HK-2 (cell line): ENCODE data around the gene RALGPS1.
A peak's percentile ranks its signal among the peaks of the same experiment; 100 is the strongest.
"Not testable (repeated sequence)": the region's sequence is repeated elsewhere in the genome, so short reads cannot be mapped to it uniquely, and the experiment has no call there.

Source experiments
- DNase-seq: peaks from one replicate; pipeline ENCODE4 v3.0.0-alpha.2; 2018; ENCODE audit not compliant: unreplicated experiment

RALGPS1 gene

DNA sequence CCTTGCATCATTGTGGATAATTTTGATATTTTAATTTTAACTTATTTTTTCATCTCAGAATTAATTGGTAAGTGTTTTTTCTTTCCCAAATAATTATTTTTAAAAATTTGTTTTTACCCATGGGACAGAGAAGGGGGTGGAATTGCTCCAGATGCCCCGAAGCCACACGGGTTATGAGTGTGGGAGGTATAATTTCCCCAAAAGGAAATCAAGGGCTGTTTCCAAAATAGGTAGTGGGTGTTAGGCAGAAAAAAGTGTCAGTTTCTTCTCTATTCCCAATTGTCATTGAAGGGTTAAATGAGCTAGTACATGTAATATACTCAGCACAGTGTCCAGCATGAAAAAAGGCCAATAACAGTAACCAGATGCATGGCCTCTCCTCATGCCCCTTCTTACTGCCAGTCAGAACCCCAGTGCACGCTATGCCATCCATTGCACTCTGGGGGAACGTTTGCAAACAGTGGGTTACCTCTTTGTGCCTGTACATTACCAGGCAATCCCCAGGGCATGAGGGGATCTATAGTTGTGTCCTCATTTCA lies 244.3 kb downstream of the RALGPS1 start:
- DNase-seq: no peak

DNA sequence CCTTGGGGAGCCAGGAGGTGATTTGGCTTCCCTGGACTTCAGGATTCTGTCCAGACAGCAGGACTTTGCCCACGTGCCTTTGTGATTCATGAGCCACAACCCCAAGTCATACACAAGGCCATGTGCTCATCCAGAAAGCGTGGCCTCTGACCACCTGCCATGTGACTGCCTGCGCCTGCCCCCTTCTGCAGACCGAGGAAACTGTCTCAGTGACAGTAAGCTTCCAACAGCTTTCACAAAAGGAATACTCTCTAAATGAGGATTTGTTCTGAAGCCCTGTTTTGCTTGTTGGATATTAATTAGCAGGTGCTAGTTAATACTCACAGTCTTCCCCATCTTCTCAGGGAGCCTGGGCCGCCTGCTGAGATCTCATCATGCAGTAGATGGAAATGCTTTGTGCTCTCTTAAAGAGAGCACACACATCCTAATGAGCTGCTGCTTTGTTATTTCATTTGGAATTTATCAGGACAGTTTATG lies 244.8 kb downstream of the RALGPS1 start:
- peak; percentile 82 for DNase-seq

DNA sequence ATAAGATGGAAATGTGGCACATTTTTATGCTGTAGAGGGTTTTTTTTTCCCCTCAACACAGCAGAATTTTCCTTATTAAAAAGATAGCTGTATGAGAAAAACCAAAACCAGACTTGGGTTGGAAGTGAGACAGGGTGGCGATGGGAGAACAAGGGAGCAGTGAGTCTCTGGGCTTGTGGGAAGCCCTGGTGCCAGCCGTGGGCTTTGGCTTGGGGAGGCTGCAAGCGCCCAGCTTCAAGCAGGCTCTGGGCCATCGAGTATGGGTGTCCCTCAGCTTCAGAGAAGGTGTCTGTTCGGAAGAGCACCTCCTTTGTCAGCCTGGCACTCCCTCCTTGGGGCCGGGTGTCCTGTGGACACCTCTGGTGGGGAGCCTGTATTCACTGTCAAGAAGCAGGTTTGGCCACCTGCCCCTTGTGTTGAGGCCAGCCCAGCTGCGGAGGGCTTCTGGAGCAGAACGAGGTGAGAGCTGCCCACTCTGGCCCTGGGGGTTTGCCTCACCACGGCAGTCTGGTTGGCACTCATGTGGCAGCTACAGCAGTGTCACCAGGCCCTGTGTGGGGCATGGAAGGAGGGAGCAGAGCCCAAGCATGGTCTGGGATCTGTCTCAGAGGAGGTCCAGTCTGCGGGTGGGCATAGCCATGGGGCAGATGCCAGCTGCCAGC lies 245.5 kb downstream of the RALGPS1 start:
- no peak for DNase-seq

DNA sequence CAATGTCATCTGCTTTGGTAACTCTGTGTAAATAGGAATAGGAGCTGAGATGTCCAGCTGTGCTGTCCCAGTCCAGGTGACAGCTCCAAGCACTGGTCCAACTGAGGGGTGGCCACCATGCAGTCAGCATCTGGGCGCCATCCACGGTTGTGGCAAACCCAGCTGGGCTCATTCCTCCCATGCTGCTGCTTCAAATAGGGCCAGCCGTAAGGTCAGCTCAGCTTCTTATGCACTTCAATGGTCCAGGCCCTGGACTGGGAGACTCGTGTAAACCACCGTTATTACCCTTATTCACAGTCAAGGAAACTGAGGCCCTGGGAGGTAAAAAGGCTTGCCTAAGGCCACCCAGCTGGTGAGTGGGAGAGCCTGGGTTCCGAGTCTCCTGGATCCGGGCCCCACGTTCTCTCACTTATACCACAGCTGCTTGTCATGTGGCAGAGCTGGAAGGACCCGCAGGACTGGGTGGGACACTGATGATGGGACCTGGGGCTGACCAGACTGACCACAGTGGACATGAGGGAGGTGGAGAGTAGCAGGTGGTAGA lies 246.6 kb downstream of the RALGPS1 start:
- DNase-seq: no peak

DNA sequence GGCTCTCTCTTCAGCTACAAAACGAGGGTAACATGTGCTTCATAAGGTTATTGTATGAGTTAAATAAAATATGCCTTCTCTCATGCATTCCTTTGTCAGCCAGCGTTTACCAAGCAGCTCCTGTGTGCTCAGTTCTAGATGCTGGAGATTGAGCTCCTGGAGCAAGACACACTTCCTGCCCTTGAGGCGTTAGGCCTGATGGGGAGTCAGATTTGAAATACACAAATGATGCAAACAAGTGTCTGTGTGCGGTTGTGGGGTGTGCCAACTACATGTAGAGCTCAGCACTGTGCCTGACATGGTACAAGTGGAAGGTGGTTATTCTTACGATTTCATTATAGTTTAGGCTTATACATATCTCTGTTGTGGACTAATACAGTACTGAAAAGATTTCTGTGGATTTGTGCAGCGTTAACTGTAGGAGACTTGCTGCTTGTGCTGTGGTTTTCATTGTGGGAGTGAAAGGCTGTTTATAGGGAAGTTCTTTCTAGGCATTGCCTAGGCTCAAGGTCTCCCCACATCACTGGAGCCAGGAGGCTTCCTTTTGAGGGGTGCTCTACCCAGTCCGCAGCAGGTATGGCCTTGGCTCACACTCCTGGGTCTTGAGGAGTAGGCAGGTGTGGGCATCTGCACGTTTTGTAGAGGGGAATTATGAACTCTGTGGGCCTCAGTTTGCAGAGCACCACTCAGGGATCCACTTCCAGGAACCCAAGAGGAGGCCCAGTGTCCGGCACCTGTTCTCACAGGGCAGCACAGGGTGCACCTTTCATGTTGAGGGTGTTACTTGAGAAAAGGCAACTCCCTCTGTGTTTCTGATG lies 247.7 kb downstream of the RALGPS1 start:
- no peak for DNase-seq

DNA sequence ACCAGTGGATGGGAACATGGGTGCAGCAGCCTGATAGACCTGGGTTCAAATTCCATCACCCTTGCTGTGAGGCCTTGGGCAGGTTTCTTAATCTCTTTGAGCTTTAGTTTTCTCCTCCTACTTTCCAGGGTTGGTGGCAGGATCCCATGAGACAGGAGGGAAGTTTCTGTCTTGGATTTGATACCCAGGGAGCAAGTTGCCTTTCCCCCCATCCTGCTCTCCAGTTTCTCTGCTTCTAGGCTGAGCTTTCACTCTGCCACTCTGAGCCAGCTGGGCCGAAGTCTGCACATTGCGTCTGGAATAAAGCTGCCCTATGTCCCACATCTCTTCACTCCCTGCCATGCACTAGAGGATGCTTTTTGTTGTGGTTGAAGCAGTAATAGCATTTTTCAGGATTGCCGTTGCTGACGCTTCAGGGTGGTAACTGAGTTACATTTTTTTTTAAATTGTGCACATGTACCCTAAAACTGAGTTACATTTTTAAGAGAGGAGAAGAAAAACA lies 248.3 kb downstream of the RALGPS1 start:
- no peak for DNase-seq

DNA sequence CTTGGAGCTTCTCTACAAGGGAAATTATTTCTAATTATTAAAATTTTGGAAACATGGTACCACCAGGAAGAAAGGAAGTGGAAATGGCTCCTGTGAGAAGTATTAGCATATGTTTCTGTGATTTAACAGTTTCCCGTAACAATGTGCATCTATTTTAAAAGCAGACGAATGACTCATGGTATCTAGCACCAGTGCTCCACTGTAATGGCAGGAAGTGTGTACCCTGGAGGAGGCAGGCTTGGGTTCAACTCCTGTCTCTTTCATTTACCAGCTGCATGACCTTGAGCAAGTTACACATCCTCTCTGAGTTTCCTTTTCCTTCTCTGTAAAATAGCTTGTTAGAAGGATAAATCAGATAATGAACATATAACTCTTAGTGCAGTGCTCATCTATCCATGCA lies 248.8 kb downstream of the RALGPS1 start:
- no peak for DNase-seq

DNA sequence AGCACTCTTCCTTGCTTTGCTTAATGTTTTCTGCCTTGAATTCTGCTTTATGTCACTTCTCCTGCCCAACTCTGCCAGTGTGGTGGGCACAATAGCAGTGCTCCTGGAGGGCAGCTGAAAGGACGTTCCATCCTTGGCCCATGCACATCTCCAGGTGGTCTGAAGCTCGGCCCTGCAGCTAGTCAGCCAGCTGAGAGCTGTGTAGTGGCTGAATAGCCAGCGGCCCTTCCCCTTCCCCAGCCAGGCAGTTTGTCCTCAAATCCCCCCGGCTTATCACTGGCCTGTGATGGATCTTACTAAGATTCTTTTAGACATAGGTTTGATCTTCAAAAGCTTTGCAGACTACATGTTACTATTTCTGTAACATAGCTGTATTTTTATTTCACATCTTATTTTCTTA lies 250.5 kb downstream of the RALGPS1 start:
- DNase-seq: no peak

DNA sequence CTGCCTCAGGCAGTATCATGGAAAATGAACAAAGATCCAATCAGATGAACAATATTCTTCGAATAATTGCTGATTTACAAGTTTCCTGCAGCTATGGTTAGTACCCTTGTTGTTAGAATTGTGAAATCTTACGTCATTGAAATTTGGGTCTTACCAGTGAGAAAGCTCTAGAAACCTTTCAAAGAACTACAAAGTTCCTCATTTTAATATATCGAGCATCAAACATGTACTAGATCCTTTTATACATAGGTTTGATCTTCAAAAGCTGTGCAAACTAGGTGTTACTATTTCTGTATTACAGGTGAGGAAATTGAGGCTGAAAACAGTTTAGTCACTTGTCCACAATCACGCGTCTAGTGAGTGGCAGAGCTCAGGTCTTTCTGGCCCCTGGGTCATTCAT lies 251.5 kb downstream of the RALGPS1 start:
- DNase-seq: no peak

DNA sequence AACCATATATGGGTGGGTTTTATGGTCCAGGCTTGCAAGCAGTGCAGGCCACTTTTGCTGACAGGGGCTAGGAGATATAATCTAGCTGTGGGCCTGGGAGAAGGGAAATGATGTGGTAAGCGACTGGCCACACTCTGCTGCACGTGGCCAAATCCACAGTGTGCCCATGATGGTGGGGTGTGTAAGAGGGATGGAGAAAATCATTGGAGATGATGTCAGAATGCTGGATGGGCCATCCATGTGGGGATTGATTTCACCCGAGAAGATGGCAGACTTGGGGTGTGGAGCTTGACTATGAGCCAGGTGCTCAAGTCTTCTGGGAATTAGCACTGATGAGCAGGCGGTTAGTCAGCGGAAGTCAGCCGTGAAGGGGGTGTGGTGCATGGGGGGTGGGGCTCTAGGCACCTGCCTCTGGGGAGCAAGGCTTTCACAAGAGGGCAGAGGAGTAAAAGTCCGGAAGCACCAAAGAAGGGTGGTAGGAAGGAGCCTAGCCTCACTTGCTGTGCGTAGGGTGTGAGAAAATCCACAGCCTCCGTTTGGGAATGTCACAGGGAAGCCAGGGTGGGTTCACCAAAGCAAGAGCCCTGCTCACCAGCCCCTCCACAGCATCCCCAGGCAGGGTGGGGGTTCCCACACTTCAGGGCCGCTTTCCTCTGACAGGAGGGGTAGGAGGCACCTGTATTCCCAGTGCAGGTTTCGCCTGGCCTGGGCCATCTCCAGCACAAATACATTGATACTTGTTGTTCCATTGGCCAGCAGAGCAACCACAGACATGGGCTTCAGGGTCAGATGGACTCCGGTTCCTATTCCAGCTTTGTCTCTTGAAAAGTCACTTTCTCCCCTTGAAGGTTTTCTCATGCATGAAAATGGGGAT lies 252.3 kb downstream of the RALGPS1 start:
- DNase-seq: peak; percentile 84

DNA sequence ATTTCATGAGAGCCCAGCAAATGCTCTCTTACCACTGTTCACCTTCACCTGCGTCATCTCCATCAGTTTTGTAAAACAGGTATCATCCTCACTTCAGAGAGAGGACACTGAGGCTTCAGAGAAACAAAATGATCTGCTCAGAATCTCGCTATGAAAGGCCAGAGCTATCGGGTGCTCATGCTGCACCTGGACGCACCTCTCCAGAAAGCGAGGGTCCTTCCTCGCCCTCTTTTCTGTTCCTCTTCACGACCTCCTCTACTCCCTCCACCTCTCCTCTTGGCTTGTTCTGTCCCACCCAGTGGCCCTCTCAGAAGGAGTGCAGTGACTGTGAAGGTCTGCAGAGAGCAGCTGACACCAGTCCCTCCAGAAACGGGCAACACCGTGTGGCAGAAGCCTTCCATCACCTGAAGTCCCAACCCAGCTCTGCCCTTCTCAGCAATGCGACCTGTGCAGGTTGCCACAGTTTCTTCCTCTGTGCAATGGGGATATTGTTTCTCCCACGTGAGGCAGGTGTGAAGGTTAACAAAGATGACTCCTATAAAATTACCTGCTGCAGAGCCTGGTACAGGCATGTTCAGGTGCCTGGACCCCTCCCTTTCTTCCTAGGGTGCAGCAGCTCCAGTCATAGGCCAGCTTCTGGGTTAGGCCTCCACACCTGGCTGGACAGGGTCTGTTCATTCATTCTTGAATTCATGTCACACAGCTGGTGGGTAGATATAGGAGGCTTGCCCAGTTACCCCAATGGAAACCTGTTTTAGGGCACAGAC lies 253.2 kb downstream of the RALGPS1 start:
- no peak for DNase-seq

DNA sequence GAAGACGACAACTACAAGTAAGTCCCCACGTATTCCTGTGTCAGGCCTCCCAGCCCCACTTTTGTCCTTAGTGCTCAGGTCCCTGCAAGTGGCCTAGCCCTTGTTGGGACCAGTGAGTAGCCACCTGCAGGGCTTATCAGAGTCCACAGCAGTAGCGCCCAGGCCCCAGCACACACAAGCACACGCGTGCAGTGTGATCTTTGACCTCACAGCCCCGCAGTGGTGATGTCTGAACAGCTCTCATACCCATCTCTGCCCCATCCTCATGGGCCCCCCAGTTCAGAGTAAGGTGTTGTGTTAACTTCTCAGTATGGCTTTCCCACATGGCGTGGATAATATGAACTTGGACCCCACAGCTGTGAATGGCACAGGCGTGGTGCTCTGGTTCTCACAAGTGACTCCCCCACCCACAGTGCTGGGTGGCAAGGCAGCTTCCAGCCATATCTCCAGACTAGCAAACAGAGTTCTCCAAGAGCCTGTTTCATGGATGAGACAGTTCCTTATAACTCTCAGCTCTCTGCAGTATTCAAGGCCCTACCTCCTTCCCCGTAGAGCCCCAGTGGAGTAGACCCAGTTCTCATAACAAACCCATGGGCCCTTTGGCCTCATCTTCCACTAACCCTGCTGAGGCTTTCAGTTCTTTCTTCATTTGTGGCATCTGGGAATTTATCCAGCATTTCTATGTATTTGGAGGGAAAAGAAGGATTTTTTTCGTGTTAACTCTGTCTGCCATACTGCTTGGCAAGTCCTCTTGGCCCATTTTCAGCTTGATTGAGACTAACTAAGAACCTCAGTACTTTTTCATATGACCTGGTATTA lies 254.4 kb downstream of the RALGPS1 start:
- no peak for DNase-seq

DNA sequence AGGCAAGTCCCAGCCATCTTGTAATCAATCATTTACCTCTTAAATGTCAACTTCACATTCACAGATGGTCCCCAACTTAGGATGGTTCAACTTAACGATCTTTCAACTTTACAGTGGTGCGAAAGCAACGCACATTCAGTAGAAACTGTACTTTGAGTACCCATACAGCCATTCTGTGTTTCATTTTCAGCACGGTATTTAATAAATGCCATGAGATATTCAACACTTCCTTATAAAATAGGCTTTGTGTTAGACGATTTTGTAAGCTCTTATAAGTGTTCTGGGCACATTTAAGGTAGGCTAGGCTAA lies 254.9 kb downstream of the RALGPS1 start:
- no peak for DNase-seq

DNA sequence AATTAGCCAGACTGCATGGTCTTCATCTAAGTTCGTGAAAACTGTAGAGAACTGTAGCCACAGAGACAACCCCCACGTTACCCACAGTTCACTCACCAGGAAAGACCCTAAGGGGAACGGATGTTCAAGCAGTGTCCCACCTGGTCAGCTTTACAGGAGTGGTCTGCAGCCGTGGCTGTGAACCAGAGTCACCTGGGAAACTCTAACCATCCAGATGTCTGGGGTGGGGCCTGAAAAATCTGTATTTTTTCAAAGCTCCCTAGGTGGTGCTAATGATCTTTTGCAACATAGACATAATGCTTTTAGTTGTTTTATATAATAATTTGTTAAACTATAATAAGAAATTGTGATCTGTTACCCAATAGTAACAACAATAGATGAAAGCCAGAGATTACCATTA lies 255.5 kb downstream of the RALGPS1 start:
- no peak for DNase-seq

DNA sequence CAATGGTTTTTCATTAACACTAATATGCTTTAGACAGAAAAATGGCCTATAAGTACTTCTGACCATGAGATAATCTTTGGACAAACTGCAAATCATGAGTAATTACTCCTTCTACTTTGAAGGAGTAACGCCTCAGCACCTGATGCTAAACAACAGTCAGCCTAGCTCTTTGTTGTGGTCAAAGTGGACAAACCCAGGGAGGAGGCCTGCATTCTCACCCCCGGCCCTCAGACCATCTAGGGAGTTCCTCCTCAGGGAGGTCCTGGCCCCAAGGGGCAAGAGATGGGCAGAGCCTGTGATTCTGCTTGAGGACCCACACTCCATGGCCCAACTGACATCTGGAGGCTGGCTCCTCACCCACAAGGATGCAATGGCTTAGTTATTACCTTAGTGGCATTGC lies 256.1 kb downstream of the RALGPS1 start:
- no peak for DNase-seq

DNA sequence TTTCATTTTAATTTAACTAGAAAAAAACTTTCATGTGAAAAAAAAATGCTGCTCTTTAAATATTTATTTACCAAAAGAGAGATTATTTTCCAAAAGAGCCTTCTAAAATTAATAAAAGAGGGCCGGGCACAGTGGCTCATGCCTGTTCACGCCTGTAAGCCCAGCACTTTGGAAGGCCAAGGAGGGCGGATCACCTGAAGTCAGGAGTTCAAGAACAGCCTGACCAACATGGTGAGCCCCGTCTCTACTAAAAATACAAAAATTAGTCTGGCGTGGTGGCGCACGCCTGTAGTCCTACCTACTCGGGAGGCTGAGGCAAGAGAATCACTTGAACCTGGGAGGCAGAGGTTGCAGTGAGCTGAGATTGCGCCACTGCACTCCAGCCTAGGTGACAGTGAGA lies 256.8 kb downstream of the RALGPS1 start:
- DNase-seq: not testable (repeated sequence)

DNA sequence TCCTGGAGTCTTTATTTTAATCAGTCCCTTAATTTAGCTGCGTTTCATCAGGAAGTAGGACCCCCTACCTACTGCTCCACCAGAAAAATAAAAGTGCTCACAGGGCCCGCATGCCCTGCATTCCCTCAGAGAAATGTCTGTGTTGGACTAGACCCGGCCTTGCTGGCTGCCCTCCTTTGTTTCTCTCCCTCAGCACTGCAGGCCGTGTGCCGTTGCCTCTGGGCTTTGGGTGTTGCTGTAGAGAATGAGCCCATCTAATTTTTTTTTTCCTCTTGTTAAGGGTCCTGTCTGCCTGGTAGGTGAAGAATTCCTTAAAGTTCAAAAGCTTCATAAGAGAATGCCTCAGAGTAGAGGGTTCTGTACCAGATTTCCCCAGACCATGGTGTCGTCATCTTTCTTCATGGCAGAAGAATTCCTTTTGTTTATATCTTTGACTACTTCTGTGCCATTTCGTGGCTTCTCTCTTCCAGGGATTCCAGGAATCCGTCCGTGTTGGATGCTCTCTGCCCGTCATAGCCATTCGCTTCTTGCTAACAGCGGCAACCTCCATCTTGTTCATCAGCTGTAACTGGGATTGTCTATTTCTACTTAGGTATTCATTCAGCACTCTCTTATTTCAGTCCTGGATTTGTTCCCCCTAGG lies 257.6 kb downstream of the RALGPS1 start:
- no peak for DNase-seq

DNA sequence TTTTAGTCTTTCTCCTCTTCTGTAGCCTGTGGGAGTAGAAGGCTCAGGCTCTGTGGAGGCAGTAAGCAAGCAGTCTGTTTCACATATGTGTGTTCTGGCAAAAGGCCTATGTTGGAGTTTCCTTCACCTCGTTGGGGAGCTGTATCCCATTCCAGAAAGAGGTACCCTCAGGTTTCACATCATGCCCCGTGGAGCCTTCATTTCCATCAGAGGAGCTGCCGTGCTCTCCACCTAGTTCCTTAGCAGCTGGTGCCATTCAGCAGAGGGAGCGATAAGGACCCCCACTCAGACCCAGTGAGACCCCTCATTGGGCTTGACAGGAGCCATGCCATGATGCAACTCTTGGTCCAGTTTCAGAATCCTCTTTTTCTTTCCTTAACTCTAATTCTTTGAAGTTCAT lies 258.5 kb downstream of the RALGPS1 start:
- DNase-seq: no peak
